GM18907 (cell line): ENCODE data around the gene TERF2IP.

Experiments used
- ATAC-seq: cut with Tn5 transposase; IDR thresholded peaks from one replicate; pipeline ENCODE4 v1.9.1; 2021; ENCODE audit warnings: mild to moderate bottlenecking, moderate library complexity; ENCODE audit not compliant: unreplicated experiment

TERF2IP gene

DNA sequence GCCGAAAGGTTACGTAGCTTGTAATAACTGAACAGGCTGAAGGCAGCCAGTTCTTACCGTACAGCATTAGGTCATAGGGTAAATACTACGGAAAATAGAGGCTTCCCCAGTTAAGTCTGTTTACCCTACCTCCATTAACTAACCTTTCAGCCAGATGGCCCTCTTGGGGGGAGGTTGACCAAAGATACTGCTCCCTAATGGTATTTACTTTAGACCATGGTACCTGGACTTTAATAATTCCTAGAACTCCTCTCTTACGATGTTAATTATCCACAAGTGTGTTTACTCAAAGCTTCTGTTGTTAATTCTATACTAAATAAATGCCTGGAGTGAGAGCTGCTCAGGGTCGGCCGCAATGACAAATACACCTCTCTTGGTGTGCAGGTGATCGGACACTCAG is 14.7 kb upstream of the TERF2IP start:
- ATAC-seq: no peak

DNA sequence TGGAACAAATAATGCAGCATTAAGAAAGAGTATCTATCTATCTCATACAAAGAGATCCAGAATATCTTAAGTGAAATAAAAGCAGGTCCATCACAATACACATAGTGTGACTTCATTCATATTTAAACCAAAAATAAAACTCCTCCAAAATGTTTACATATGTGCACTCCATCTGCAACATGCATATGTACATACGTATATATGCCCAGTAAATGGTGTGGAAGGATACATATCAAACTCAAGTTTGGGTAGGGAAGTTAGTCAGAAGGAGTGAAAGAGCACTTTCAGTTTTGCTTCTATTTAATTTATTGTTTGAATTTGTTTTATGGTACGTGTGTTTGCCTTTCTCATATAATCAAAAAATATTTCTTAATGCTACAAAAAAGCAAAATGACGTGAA is 12.5 kb upstream of the TERF2IP start:
- no peak for ATAC-seq

DNA sequence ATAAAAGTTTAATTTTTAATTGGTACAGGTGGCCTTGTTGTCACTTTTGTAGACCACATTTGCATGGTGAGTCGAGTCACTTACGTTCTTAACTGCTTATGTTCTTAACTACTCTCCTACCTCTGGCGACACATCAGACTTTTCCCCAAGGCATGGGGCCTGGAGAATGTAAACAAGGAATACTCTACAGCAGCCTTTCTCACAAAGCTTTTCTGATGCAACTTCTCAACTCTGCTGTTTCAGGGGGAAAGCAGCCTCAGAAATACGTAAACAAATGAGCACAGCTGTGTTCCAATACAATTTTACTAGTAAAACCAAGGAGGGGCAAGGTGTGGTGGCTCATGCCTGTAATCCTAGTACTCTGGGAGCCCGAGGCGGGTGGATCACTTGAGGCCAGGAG is 7.0 kb upstream of the TERF2IP start:
- no peak for ATAC-seq

DNA sequence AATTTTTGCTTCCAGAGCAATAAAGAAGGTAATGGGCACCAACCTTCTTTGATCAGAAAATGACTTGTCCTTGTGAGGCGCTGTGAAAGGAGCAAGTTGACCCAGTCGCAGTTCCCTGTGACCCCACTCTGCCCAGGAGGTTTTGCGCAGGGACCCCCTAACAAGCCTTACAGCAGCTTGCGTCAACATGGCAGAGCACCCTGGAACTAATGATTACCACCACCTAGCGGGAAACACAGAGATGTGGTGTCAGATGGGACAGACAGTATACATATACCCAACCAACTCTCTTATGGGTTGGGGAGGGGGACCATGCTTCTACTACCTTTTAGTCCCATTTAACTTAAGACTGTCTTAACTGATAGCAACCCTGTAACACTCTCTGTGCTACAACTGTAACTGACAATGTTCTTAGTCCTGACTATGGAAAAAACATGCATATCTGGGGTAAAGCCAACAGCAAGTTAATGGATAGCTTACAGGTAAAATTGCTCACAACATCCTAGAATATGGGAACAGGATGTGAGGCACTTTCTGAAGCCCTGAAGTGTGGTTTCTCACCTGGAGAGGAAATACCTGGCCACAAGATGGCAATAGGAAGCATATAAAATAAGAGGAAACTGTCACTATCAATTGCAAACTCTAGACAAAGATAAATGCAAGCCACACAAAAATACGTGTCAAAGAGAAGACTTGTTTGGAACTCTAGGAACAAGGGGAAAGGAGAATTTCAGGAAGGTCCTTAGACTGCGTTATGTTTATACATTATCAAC is 3.1 kb upstream of the TERF2IP start:
- ATAC-seq: no peak

DNA sequence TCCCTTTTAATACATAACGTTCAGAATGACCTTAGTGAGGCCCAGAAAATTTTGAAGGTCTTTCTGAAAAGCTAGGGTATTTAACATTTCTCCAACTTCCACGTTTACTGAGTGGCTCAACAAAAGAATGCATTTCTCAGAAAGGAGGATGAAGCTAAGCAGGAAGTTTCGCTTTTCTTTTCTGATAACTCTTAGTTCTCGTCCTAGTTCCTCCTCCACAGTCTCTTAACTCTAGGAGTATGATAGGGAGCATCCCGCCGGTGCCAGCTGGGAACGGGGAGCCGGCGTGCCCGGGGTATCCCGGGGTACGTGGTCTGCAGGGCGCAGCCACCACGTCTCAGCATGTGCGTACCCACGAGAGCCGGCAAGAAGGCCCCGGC is 471 bp upstream of the TERF2IP start:
- ATAC-seq: peak; percentile 29

DNA sequence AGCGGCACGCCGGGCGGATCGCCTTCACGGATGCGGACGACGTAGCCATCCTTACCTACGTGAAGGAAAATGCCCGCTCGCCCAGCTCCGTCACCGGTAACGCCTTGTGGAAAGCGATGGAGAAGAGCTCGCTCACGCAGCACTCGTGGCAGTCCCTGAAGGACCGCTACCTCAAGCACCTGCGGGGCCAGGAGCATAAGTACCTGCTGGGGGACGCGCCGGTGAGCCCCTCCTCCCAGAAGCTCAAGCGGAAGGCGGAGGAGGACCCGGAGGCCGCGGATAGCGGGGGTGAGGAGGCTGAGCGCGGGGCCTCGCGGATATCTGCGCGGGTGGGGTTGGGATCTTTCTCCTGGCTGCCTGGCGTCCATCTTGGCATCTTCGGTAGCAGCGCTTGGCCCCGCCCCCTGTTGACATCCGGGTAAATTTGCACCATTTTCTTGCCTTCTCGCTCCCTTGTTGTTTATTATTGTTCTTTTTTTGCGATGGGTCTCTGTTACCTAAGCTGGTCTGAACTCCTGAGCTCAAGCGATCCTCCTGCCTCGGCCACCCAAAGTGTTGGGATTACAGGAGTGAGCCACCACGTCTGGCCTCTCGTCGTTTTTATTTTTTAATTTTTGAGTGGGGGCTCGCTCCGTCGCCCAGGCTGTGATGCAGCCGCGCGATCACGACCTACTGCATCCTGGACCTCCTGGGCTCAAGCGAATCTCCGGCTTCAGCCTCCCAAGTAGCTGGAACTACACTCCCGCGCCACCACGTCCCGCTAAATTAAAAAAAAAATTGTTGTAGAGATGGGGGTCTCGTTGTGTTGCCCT is 898 bp downstream of the TERF2IP start:
- ATAC-seq: peak; percentile 49

DNA sequence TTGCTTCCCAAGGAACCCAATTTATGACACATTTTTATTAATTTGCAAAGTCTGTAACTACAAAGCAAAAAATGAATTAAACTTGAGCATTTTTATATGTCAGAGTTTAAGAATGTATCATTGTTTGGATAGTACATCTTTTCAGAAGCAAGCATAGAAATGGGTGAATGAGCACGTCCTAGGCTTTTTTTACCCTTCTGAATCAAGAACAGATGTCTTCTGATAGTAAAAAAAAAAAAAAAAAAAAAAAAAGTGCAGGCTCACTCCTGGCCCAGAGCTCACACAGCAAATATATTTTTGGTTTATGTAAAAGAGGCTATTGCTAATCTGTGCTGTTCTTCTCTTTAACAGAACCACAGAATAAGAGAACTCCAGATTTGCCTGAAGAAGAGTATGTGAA is 6.3 kb downstream of the TERF2IP start:
- ATAC-seq: no peak

DNA sequence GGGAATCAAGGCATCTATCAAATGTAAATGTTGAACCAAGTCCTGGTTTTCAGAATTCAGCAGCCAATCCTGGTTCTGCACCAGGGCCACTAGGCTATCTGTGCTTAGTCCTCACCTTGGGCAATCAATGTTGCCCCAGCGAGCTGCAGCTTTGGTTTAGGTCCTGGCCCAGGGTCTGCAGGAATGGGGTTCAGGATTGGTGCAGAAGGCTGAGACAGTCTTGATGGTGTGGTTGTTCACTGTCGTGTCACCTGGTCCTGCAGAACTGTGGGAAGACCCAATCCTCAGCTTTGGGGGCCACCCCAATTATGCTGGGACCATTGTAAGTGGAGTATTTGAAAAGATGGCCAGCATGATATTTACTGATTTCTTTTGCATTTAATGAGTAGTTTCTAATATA is 10.6 kb downstream of the TERF2IP start:
- no peak for ATAC-seq

DNA sequence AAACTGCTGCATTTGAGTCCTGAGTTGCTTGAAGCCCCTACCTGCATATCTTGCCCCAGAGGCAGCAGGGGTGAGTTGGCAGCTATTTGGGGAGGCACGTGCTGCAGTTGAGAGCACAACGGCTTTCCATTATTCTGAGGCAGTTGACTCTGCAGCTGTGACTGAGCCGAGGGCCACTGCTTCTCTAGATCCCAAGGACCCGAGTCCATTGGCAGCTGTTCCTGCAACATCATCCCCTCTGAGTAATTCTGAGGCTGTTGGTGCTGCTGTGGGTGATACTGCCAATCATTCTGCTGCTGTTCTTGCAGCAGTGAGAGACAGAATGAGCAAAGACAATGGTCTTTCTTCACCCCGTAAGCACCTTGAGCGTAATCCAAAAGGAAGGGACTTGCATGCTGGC is 12.7 kb downstream of the TERF2IP start:
- no peak for ATAC-seq

DNA sequence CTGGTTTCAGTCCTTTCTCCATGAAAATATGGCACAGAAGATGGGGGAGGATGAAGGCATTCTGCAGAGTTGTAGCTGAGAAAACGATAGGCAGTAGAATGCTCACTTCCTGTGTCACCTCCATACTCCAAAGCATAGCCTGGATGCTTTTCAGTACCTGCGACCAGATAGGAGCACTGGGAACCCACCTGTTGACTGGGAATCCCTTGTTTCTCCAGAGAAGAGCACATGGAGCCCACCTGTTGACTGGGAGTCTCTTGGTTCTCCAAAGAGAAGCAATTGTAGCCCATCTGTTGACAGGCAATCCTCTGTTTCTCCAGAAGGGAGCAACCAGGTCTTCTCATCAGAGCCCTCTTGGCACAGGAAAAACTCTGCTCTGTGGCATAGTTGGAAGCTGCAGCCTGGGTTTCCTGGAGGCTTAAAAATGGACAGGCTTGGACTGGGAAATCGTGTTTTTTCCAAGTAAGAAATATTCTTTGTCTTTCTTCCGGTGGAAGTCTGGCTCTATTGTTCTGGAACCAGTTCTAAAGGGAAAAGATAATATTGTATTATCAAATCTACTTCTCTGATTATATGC is 13.2 kb downstream of the TERF2IP start:
- ATAC-seq: no peak

DNA sequence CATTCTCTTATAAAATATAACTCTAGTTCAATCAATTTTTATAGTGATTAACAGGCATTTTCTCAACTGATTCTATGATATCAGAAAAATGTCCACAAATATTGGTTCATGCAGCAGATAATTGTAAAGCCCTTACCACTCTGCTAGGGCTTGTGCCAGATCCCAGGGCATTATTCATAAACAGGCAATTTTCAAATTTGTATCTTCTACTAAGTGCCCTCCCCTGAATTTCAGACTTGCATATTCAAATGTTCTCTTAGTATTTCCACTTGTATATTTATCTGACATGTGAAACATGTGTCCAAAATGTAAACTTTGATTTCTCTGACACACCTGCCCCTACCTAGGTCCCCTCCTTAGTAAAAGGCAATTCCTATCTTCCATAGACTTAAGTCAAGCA is 19.9 kb downstream of the TERF2IP start:
- no peak for ATAC-seq

DNA sequence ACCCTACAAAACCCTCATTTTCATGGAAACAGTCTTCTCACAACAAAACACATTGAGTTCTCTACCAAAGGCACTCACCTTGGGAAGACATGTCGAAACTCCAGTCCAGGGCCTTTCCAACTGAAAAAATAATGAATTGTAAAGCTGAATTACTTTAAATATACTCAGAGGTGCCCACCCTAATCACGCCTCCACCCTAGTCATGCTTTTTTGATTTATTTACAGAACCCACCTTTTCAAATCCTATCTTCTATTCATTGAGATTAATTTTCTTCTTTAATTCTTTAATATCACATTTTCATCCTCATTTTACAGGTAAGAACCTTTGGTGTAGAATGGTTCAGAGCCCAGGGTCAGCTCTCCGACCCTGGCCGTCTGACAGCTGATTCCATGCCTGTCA is 29.3 kb downstream of the TERF2IP start, which contains the start of gene CPHXL2:
Gene CPHXL2 (minus strand): TSS at position 101 of the 400 bp plus-strand sequence. CDS start 10 bp downstream, at position 91.
- ATAC-seq: no peak

DNA sequence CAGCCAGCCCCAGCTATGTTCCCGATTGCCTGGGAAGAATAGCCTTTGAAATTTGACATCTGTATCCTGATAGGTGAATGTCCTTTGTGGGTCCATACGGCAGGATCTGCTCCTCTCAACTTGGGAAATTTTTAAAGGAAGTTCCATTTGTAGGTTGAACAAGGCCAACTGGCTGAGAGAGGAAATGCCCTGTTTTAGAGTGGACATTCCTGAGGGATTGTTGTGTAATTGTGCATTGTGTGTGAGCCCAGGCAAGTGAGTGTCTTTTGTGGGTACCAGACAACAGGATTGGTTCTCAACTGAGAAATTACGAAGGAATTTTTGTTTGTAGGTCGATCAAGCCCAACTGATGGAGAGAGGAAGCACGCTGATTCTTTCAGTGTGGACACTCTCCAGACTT is 31.8 kb downstream of the TERF2IP start:
- ATAC-seq: no peak

DNA sequence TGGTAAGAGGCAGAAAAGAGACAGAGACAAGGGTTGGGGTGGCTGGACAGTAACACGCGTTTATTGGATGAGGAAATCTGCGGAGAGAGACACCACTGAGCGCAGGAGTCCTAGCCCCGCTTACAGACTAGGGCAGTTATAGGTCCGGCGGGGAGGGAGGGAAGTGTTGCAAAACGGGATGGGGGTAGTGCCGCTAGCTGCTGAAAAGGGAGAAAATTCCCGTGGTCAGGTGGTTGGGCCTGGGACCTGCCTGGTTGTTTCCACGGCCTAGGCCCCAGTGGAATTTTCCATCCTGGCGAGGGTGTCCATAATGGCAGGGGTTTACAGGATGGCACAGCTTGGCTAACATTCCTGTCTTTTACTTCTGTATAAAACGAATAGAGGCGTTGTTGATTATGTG is 34.7 kb downstream of the TERF2IP start:
- ATAC-seq: no peak

DNA sequence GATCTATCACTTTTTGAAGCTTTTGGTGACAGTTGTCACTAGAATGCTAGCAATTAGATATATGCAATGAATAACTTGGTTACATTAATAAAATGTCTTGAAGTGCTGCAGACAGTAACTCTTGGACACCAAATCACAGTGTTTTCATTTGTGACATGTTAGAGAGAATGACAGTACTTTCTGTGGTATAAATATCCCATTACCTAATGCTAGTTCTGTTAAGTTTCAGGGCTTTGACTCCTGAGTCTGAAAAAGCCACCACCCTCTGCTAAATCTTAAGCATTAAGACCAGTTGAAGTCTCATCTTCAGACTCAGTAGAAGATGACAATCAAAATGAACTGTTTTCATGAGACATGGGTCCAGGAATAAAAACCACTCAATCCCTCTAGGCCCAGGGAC is 39.8 kb downstream of the TERF2IP start:
- no peak for ATAC-seq

DNA sequence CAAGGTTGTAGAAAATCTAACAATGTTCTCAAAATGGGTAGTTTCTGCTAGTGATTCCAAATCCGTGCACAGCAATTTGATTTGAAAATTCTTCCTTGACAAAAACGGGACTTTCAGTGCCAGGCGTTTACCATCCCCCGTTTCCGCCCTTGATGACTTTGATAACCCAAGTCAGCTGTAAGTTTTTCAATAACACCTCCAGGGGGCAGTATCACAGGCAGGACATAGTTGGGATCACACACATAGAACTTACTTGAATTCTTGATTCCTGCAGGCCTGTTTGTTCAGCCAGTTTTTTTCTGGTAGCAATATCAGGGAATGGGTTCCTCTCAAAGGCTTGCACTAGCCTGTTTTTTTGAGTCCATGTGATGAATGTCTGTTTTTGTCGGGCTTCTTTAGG is 48.1 kb downstream of the TERF2IP start:
- no peak for ATAC-seq

DNA sequence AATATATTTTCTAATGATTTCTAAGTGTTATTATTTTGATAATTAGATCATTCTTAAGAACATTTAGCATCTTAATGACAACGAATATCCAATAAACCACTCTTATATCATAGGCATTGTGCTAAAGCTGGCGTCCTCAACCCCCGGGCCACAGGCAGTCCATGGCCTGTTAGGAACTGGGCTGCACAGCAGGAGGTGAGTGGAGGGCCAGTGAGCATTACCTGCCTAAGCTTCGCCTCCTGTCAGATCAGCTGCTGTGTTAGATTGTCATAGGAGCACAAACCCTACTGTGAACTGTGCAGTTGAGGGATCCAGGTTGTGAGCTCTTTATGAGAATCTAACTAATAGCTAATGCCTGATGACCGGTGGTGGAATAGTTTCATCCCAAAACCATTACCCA is 50.0 kb downstream of the TERF2IP start:
- no peak for ATAC-seq

DNA sequence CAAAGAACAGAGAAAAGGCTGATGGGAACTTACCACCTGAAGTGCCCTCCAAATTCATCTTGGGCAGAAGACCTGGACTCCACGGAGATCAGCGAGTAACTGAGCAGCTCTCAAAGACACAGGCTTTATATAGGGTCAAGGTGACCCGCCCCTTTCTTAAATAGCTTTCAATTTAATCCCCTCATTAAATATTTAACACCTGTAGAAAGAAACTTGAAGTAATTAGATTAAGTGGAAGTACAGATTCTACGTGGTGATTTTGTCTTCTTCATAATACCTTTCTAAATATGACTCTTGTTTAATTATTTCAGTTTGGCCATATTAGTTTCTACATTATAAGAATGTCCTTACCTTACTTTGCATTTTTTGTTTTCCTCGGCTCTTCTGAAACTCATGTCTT is 53.8 kb downstream of the TERF2IP start, which contains the start of gene DUXB:
Gene DUXB (minus strand): TSS at position 101 of the 400 bp plus-strand sequence. CDS start 43 bp downstream, at position 58.
- ATAC-seq: no peak

DNA sequence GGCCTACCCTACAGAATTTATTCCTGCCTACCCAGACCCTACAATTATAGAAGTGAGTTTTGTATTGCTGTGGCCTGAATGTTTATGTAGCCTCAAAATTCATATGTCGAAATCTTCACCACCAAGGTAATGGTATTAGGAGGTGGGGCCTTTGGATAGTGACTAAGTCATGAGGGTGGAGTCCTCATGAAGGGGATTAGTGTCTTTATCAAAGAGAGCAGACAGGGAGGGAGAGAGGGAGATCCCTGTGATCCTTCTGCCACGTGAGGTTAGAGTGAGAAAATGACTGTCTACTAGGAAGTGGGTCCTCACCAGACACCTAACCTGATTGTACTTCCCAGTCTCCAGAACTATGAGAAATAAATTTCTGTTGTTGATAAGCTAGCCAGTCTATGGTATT is 54.7 kb downstream of the TERF2IP start:
- no peak for ATAC-seq

DNA sequence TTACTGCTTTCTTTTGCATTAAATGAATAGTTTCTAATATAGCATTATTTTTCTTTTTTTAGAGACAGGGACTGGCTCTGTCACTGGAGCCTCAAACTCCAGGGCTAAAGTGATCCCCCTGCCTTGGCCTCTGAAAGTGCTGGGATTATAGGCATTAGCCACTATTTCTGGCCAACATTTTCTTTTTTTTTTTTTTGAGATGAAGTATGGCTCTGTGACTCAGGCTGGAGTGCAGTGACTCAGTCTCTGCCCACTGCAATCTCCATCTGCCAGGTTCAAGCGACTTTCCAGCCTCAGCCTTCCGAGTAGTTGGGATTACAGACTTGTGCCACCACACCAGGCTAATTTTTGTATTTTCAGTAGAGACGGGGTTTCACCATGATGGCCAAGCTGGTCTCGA is 55.7 kb downstream of the TERF2IP start:
- no peak for ATAC-seq
